PC-9 (cell line): ENCODE data around the gene CD6. TPM values are rescaled to one million over a fixed set of nuclear protein-coding genes. Genes with fewer than 3 reads are reported as not detected.

Experiments
- BruUV-seq: library from RNA; stranded (reverse); fragments of 400-500 nt; replicated peaks from 2 replicates; lab custom pipeline; 2021; lab: Mats Ljungman, UMichigan
- CTCF ChIA-PET: fragments of 300-600 bp; sonication (Branson Sonifier 250); formaldehyde crosslinking; loops from one replicate; lab custom pipeline; 2022; ENCODE audit warnings: antibody characterized with exemption; lab: Charles Lee
- POLR2A ChIA-PET: fragments of 300-600 bp; sonication (Branson Sonifier 250); formaldehyde crosslinking; loops from one replicate; lab custom pipeline; 2022; ENCODE audit warnings: antibody characterized with exemption; ENCODE audit not compliant: unreplicated experiment; lab: Charles Lee
- DNase-seq, 2 experiments: peaks; one replicate each; pipeline versions ENCODE4 v3.0.0 to v3.0.0-alpha.2; 2015 to 2022; ENCODE audit warnings: mixed read lengths in 1 of 2
- H2AFZ ChIP-seq: fragments of 200-600 bp; sonication (generic); 2 replicates; pipeline ENCODE4 v1.8.1; 2017; ENCODE audit warnings: antibody characterized with exemption
- H3F3A ChIP-seq: fragments of 200-600 bp; sonication (generic); 2 replicates; pipeline ENCODE4 v1.8.1; 2017; ENCODE audit warnings: antibody characterized with exemption, mild to moderate bottlenecking, low read depth; ENCODE audit not compliant: insufficient read depth
- H3K27ac ChIP-seq: fragments of 200-600 bp; sonication (generic); 2 replicates; pipeline ENCODE4 v1.6.1; 2016; ENCODE audit warnings: mixed run types
- H3K27me3 ChIP-seq: fragments of 200-600 bp; sonication (generic); 2 replicates; pipeline ENCODE4 v1.6.1; 2016; ENCODE audit warnings: low read depth, mixed run types; ENCODE audit not compliant: insufficient read depth
- H3K36me3 ChIP-seq: fragments of 200-600 bp; sonication (generic); 2 replicates; pipeline ENCODE4 v1.6.1; 2016; ENCODE audit warnings: low read depth, mixed run types
- H3K4me1 ChIP-seq: fragments of 200-600 bp; sonication (generic); replicated peaks from 2 replicates; pipeline ENCODE4 v1.6.1; 2016; ENCODE audit warnings: mixed run types; ENCODE audit not compliant: insufficient read depth
- H3K4me2 ChIP-seq: fragments of 200-600 bp; sonication (generic); 2 replicates; pipeline ENCODE4 v1.6.1; 2017; ENCODE audit warnings: mixed run types
- H3K4me3 ChIP-seq: fragments of 200-600 bp; sonication (generic); 2 replicates; pipeline ENCODE4 v1.6.1; 2016; ENCODE audit warnings: mixed run types
- H3K79me2 ChIP-seq: fragments of 200-600 bp; sonication (generic); 2 replicates; pipeline ENCODE4 v1.6.1; 2017; ENCODE audit warnings: low read depth, mixed run types
- H3K9me2 ChIP-seq: fragments of 200-600 bp; sonication (generic); 2 replicates; pipeline ENCODE4 v1.8.1; 2017; ENCODE audit warnings: mild to moderate bottlenecking; ENCODE audit not compliant: insufficient read depth
- H3K9me3 ChIP-seq: fragments of 200-600 bp; sonication (generic); 2 replicates; pipeline ENCODE4 v1.8.1; 2016; ENCODE audit warnings: low read depth; ENCODE audit not compliant: insufficient read depth
- H4K20me1 ChIP-seq: fragments of 200-600 bp; sonication (generic); 2 replicates; pipeline ENCODE4 v1.8.1; 2017; ENCODE audit not compliant: insufficient read depth
- CTCF ChIP-seq: fragments of 200-600 bp; sonication (generic); conservative IDR thresholded peaks from 2 replicates; pipeline ENCODE4 v1.6.1; 2017; ENCODE audit warnings: mixed run types, antibody characterized with exemption, mild to moderate bottlenecking, moderate library complexity
- EZH2 ChIP-seq: fragments of 200-600 bp; sonication (generic); IDR thresholded peaks from 2 replicates; pipeline ENCODE4 v1.8.0; 2017; ENCODE audit warnings: antibody characterized with exemption, low read depth
- intact Hi-C: fragments of 100-400 bp; cut with micrococcal nuclease; formaldehyde crosslinking; loops from one replicate; pipeline ENCODE4 v1.10.0; 2022; ENCODE audit not compliant: unreplicated experiment
- total RNA-seq: library from RNA; stranded (reverse); gene quantifications from 2 replicates; pipeline ENCODE4 v1.2.3, GENCODE V29; 2021

The CD6 gene
- total RNA-seq, 1 experiment from 2014 or later: 0.74 TPM

GRCh38 chr11:61054927-61055562 lies 83.6 kb downstream of the CD6 start:
- POLR2A ChIA-PET: no interaction called here
- no peak for DNase-seq
- Histone ChIP-seq H4K20me1 (no peaks in the 10 kb centered on the region), H3K4me1 (peaks cover 2% of the 10 kb centered on the region), H3K4me2 (no peak overlapping the region), H3K4me3 (no peak overlapping the region), H3K9me2 (no peaks in the 10 kb centered on the region), H3F3A (no peaks in the 10 kb centered on the region), H3K27me3 (no peaks in the 10 kb centered on the region), H2AFZ (no peak overlapping the region), H3K9me3 (no peaks in the 10 kb centered on the region), H3K27ac (no peak overlapping the region), H3K79me2 (no peaks in the 10 kb centered on the region), H3K36me3 (no peaks in the 10 kb centered on the region)
- intact Hi-C loops: no loop called here
- TF ChIP-seq CTCF (no peak), EZH2 (no peak)
- BruUV-seq: no TSS peak
- CTCF ChIA-PET: interaction anchor here (0.6 kb wide), 2 partner anchors 74 to 127 kb away, joined by 4 to 7 read pairs; no protein-coding TSS in a partner anchor

- no peak overlapping the region for H2AFZ ChIP-seq
- H3K79me2 ChIP-seq: no peaks in the 10 kb centered on the region
- no peak overlapping the region for H3K4me2 ChIP-seq
- no peaks in the 10 kb centered on the region for H4K20me1 ChIP-seq
- DNase-seq: no peak
- no peak for TF ChIP-seq EZH2
- no peak for TF ChIP-seq CTCF
- intact Hi-C loops: no loop called here
- ChIA-PET CTCF (no interaction called here), POLR2A (no interaction called here)
- no peaks in the 10 kb centered on the region for H3K36me3 ChIP-seq
- peaks cover 9% of the 10 kb centered on the region for H3K4me1 ChIP-seq
- H3K27me3 ChIP-seq: no peaks in the 10 kb centered on the region
- H3K4me3 ChIP-seq: no peak overlapping the region
- H3K9me2 ChIP-seq: no peaks in the 10 kb centered on the region
- no TSS peak for BruUV-seq
- no peaks in the 10 kb centered on the region for H3K9me3 ChIP-seq
- H3K27ac ChIP-seq: no peak overlapping the region
- H3F3A ChIP-seq: peaks cover 5% of the 10 kb centered on the region; the same call in 1 of the 2 replicates
Measured at GRCh38 chr11:61055776-61056175, 84.3 kb downstream of the CD6 start.

- no peaks in the 10 kb centered on the region for H3K79me2 ChIP-seq
- H3F3A ChIP-seq: peaks cover 10% of the 10 kb centered on the region; the same call in 1 of the 2 replicates
- peak in 1 of 2 experiments; percentile 45 for DNase-seq
- no peak overlapping the region for H2AFZ ChIP-seq
- H3K27ac ChIP-seq: no peak overlapping the region
- H3K27me3 ChIP-seq: no peaks in the 10 kb centered on the region
- POLR2A ChIA-PET: no interaction called here
- TF ChIP-seq CTCF (no peak), EZH2 (no peak)
- H3K4me1 ChIP-seq: peaks cover 16% of the 10 kb centered on the region
- H4K20me1 ChIP-seq: no peaks in the 10 kb centered on the region
- BruUV-seq: no TSS peak
- no peak overlapping the region for H3K4me3 ChIP-seq
- intact Hi-C loops: no loop called here
- H3K4me2 ChIP-seq: no peak overlapping the region
- H3K36me3 ChIP-seq: no peaks in the 10 kb centered on the region
- CTCF ChIA-PET: no interaction called here
- H3K9me2 ChIP-seq: no peaks in the 10 kb centered on the region
- H3K9me3 ChIP-seq: no peaks in the 10 kb centered on the region
Measured at GRCh38 chr11:61056571-61056970, 85.1 kb downstream of the CD6 start.
